ENCODE results near the gene XPA. TPM values are rescaled to one million over a fixed set of nuclear protein-coding genes. Genes with fewer than 3 reads are reported as not detected.
A peak's percentile ranks its signal among the peaks of the same experiment; 100 is the strongest.
"Not testable (repeated sequence)": the region's sequence is repeated elsewhere in the genome, so short reads cannot be mapped to it uniquely, and the experiment has no call there.

The XPA gene
- 10 to 100 TPM; 12.1 to 12.4 TPM for total RNA-seq

GRCh38 chr9:97696803-97697601, at the start of gene XPA:
XPA (minus strand) TSS chr9:97697340; CDS start chr9:97697292, 48 bp downstream.
- Mint-ChIP-seq H3K9me3 (no peaks in the 10 kb centered on the region), H3K4me3 (peak within 1 kb of the TSS; percentile 87), H3K27me3 (peaks cover 6% of the 10 kb centered on the region), H3K27ac (peak within 1 kb of the TSS; percentile 66), H3K36me3 (ENCODE audit: low read depth) (peaks cover 21% of the 10 kb centered on the region), H3K4me1 (peaks cover 43% of the 10 kb centered on the region)
- peak; percentile 96 for DNase-seq
- CTCF ChIA-PET: interaction anchor here (0.5 to 1.9 kb wide), 9 partner anchors 8 to 689 kb away, joined by 3 to 10 read pairs (median 3); no protein-coding TSS in a partner anchor
- POLR2A ChIA-PET: interaction anchor here (0.6 to 3.5 kb wide), 20 partner anchors 9 to 843 kb away, joined by 3 to 32 read pairs (median 4); partner anchors contain the start of genes ANP32B, NCBP1, TBC1D2 and TRMO

- H3K9me3 Mint-ChIP-seq: no peaks in the 10 kb centered on the region
- H3K27me3 Mint-ChIP-seq: peaks cover 53% of the 10 kb centered on the region
- no peaks in the 10 kb centered on the region for H3K36me3 Mint-ChIP-seq (ENCODE audit: low read depth)
- H3K4me1 Mint-ChIP-seq: peaks cover 7% of the 10 kb centered on the region
- ChIA-PET POLR2A (no interaction called here), CTCF (no interaction called here)
- no peak overlapping the region for H3K27ac Mint-ChIP-seq
- DNase-seq: no peak
- H3K4me3 Mint-ChIP-seq: no peak overlapping the region
Measured at GRCh38 chr9:97744710-97745708, 47.9 kb upstream of the XPA start.

- CTCF ChIA-PET; POLR2A ChIA-PET; H3K27ac Mint-ChIP-seq; H3K4me3 Mint-ChIP-seq; DNase-seq; H3K9me3 Mint-ChIP-seq; H3K4me1 Mint-ChIP-seq; H3K36me3 Mint-ChIP-seq (ENCODE audit: low read depth): not testable (repeated sequence)
- peaks cover 58% of the 10 kb centered on the region for H3K27me3 Mint-ChIP-seq
Measured at GRCh38 chr9:97744025-97744424, 46.9 kb upstream of the XPA start.

GRCh38 chr9:97742545-97742944, 45.4 kb upstream of the XPA start:
- peaks cover 57% of the 10 kb centered on the region for H3K27me3 Mint-ChIP-seq
- CTCF ChIA-PET: interaction anchor here (0.6 kb wide), 1 partner anchor 13 kb away, joined by 3 read pairs; no protein-coding TSS in a partner anchor
- no peak overlapping the region for H3K27ac Mint-ChIP-seq
- peaks cover 7% of the 10 kb centered on the region for H3K4me1 Mint-ChIP-seq
- no peaks in the 10 kb centered on the region for H3K36me3 Mint-ChIP-seq (ENCODE audit: low read depth)
- DNase-seq: no peak
- H3K4me3 Mint-ChIP-seq: no peak overlapping the region
- H3K9me3 Mint-ChIP-seq: no peaks in the 10 kb centered on the region
- POLR2A ChIA-PET: no interaction called here

GRCh38 chr9:97741947-97742346, 44.8 kb upstream of the XPA start:
- DNase-seq: no peak
- peaks cover 7% of the 10 kb centered on the region for H3K4me1 Mint-ChIP-seq
- H3K36me3 Mint-ChIP-seq (ENCODE audit: low read depth): no peaks in the 10 kb centered on the region
- H3K27ac Mint-ChIP-seq: no peak overlapping the region
- H3K4me3 Mint-ChIP-seq: no peak overlapping the region
- ChIA-PET POLR2A (no interaction called here), CTCF (no interaction called here)
- H3K27me3 Mint-ChIP-seq: peaks cover 56% of the 10 kb centered on the region
- no peaks in the 10 kb centered on the region for H3K9me3 Mint-ChIP-seq

GRCh38 chr9:97740848-97741821, 44.0 kb upstream of the XPA start:
- ChIA-PET CTCF (no interaction called here), POLR2A (no interaction called here)
- Mint-ChIP-seq H3K27ac (no peak overlapping the region), H3K27me3 (peaks cover 51% of the 10 kb centered on the region), H3K9me3 (no peaks in the 10 kb centered on the region), H3K4me1 (peaks cover 7% of the 10 kb centered on the region), H3K36me3 (ENCODE audit: low read depth) (no peaks in the 10 kb centered on the region), H3K4me3 (no peak overlapping the region)
- peak; percentile 23 for DNase-seq

GRCh38 chr9:97737429-97737828, 40.3 kb upstream of the XPA start:
- Mint-ChIP-seq H3K9me3 (no peaks in the 10 kb centered on the region), H3K36me3 (ENCODE audit: low read depth) (no peaks in the 10 kb centered on the region), H3K4me3 (no peak overlapping the region), H3K27me3 (peaks cover 26% of the 10 kb centered on the region), H3K4me1 (peaks cover 5% of the 10 kb centered on the region), H3K27ac (no peak overlapping the region)
- ChIA-PET POLR2A (no interaction called here), CTCF (no interaction called here)
- DNase-seq: no peak

GRCh38 chr9:97735070-97735600, 38.0 kb upstream of the XPA start:
- H3K27me3 Mint-ChIP-seq: peaks cover 9% of the 10 kb centered on the region
- no peaks in the 10 kb centered on the region for H3K36me3 Mint-ChIP-seq (ENCODE audit: low read depth)
- no peaks in the 10 kb centered on the region for H3K9me3 Mint-ChIP-seq
- H3K27ac Mint-ChIP-seq: no peak overlapping the region
- no peaks in the 10 kb centered on the region for H3K4me1 Mint-ChIP-seq
- no peak for DNase-seq
- CTCF ChIA-PET: interaction anchor here (1.0 kb wide), 1 partner anchor 137 kb away, joined by 3 read pairs; no protein-coding TSS in a partner anchor
- no peak overlapping the region for H3K4me3 Mint-ChIP-seq
- POLR2A ChIA-PET: no interaction called here

- H3K27me3 Mint-ChIP-seq: peaks cover 23% of the 10 kb centered on the region
- no peak overlapping the region for H3K27ac Mint-ChIP-seq
- no peak overlapping the region for H3K4me3 Mint-ChIP-seq
- no peaks in the 10 kb centered on the region for H3K36me3 Mint-ChIP-seq (ENCODE audit: low read depth)
- no peak for DNase-seq
- ChIA-PET POLR2A (no interaction called here), CTCF (interaction anchor here (1.2 kb wide), 1 partner anchor 164 kb away, joined by 3 read pairs; no protein-coding TSS in a partner anchor)
- no peaks in the 10 kb centered on the region for H3K9me3 Mint-ChIP-seq
- no peaks in the 10 kb centered on the region for H3K4me1 Mint-ChIP-seq
Measured at GRCh38 chr9:97726716-97727115, 29.6 kb upstream of the XPA start.

- peaks cover 3% of the 10 kb centered on the region for H3K9me3 Mint-ChIP-seq
- no peak for DNase-seq
- H3K27ac Mint-ChIP-seq: no peak overlapping the region
- H3K4me3 Mint-ChIP-seq: no peak overlapping the region
- ChIA-PET POLR2A (no interaction called here), CTCF (no interaction called here)
- H3K36me3 Mint-ChIP-seq (ENCODE audit: low read depth): no peaks in the 10 kb centered on the region
- no peaks in the 10 kb centered on the region for H3K4me1 Mint-ChIP-seq
- H3K27me3 Mint-ChIP-seq: peaks cover 42% of the 10 kb centered on the region
Measured at GRCh38 chr9:97723819-97724218, 26.7 kb upstream of the XPA start.

- CTCF ChIA-PET: no interaction called here
Measured at GRCh38 chr9:97722331-97722730, 25.2 kb upstream of the XPA start.

GRCh38 chr9:97721396-97721795, 24.3 kb upstream of the XPA start:
- H3K27ac Mint-ChIP-seq: no peak overlapping the region
- H3K4me3 Mint-ChIP-seq: no peak overlapping the region
- DNase-seq: no peak
- POLR2A ChIA-PET: no interaction called here
- H3K27me3 Mint-ChIP-seq: peaks cover 38% of the 10 kb centered on the region
- CTCF ChIA-PET: no interaction called here
- H3K9me3 Mint-ChIP-seq: peaks cover 3% of the 10 kb centered on the region
- no peaks in the 10 kb centered on the region for H3K4me1 Mint-ChIP-seq
- H3K36me3 Mint-ChIP-seq (ENCODE audit: low read depth): no peaks in the 10 kb centered on the region

More at GRCh38 chr9:97722331-97722730, 25.2 kb upstream of the XPA start:
- Mint-ChIP-seq H3K4me1 (no peaks in the 10 kb centered on the region), H3K4me3 (no peak overlapping the region), H3K27me3 (peaks cover 41% of the 10 kb centered on the region), H3K27ac (no peak overlapping the region), H3K36me3 (ENCODE audit: low read depth) (no peaks in the 10 kb centered on the region), H3K9me3 (peaks cover 3% of the 10 kb centered on the region)
- POLR2A ChIA-PET: no interaction called here
- DNase-seq: no peak

Data from activated CD4-positive, alpha-beta memory T cell treated with anti-CD3 and anti-CD28 coated beads, Interleukin-2, amount 10 ng/mL, durations not matched to agents 7 days and 5 days (primary cell).